WTC11 (cell line): Measurements from ENCODE around the gene AHSA1. TPM values are rescaled to one million over a fixed set of nuclear protein-coding genes. Genes with fewer than 3 reads are reported as not detected.

Source experiments
- ATAC-seq: fragments of 200-7000 bp; cut with Tn5 transposase; 2 replicates; pipeline ENCODE4 v1.10.0; 2021; ENCODE audit warnings: mild to moderate bottlenecking, moderate library complexity
- CTCF ChIA-PET: fragments of 300-600 bp; sonication (Branson Sonifier 250); formaldehyde crosslinking; loops from one replicate; lab custom pipeline; 2021; ENCODE audit warnings: antibody characterized with exemption; lab: Charles Lee
- POLR2A ChIA-PET: fragments of 350-600 bp; sonication (Branson Sonifier 250); formaldehyde crosslinking; loops from one replicate; lab custom pipeline; 2021; ENCODE audit warnings: antibody characterized with exemption; lab: Charles Lee
- DNase-seq: peaks from one replicate; pipeline ENCODE4 v3.0.0; 2021; ENCODE audit warnings: low spot score
- H3K27ac Mint-ChIP-seq: 2 replicates; pipeline ENCODE4 v1.8.0; 2021; ENCODE audit warnings: mixed read lengths
- H3K27me3 Mint-ChIP-seq: 2 replicates; pipeline ENCODE4 v1.8.0; 2021; ENCODE audit warnings: low read depth, mild to moderate bottlenecking, moderate library complexity, mixed read lengths
- H3K36me3 Mint-ChIP-seq: 2 replicates; pipeline ENCODE4 v1.8.0; 2021; ENCODE audit warnings: mixed read lengths
- H3K4me1 Mint-ChIP-seq: 2 replicates; pipeline ENCODE4 v1.8.0; 2022; ENCODE audit warnings: mixed read lengths
- H3K4me3 Mint-ChIP-seq: 2 replicates; pipeline ENCODE4 v1.8.0; 2021; ENCODE audit warnings: mild to moderate bottlenecking, moderate library complexity, mixed read lengths
- H3K9me3 Mint-ChIP-seq: 2 replicates; pipeline ENCODE4 v1.8.0; 2021; ENCODE audit warnings: mixed read lengths
- ATF6 ChIP-seq: sonication (generic); formaldehyde crosslinking; IDR thresholded peaks from 2 replicates; pipeline ENCODE4 v1.8.1; 2023; ENCODE audit warnings: mild to moderate bottlenecking, missing genetic modification reagents
- CREM ChIP-seq: sonication (generic); formaldehyde crosslinking; IDR thresholded peaks from 2 replicates; pipeline ENCODE4 v1.8.1; 2022; ENCODE audit warnings: mild to moderate bottlenecking, missing genetic modification reagents, moderate library complexity
- CTCF ChIP-seq: fragments of 200-600 bp; IDR thresholded peaks from 2 replicates; pipeline ENCODE4 v1.8.0; 2022; ENCODE audit warnings: antibody characterized with exemption
- ETV6 ChIP-seq: sonication (generic); formaldehyde crosslinking; IDR thresholded peaks from 2 replicates; pipeline ENCODE4 v1.8.1; 2022; ENCODE audit warnings: mild to moderate bottlenecking, missing genetic modification reagents
- FOXJ3 ChIP-seq: sonication (generic); formaldehyde crosslinking; IDR thresholded peaks from 2 replicates; pipeline ENCODE4 v1.9.0; 2021; ENCODE audit warnings: missing genetic modification reagents, mild to moderate bottlenecking, borderline replicate concordance
- GABPB1 ChIP-seq: sonication (generic); formaldehyde crosslinking; IDR thresholded peaks from 2 replicates; pipeline ENCODE4 v1.8.1; 2023; ENCODE audit warnings: mild to moderate bottlenecking, missing genetic modification reagents
- IRF2 ChIP-seq: sonication (generic); formaldehyde crosslinking; IDR thresholded peaks from 2 replicates; pipeline ENCODE4 v1.8.0; 2022; ENCODE audit warnings: low read depth, missing genetic modification reagents, borderline replicate concordance
- JAZF1 ChIP-seq: fragments of 250-450 bp; sonication (Bioruptor Pico); IDR thresholded peaks from 2 replicates; pipeline ENCODE4 v1.9.0; 2021; ENCODE audit warnings: moderate library complexity, mild to moderate bottlenecking, inconsistent platforms
- MXD4 ChIP-seq: fragments of 250-450 bp; sonication (Bioruptor Pico); IDR thresholded peaks from 2 replicates; pipeline ENCODE4 v1.8.0; 2021; ENCODE audit warnings: mild to moderate bottlenecking, moderate library complexity, borderline replicate concordance
- PREB ChIP-seq: sonication (generic); formaldehyde crosslinking; IDR thresholded peaks from 2 replicates; pipeline ENCODE4 v1.8.1; 2022; ENCODE audit warnings: mild to moderate bottlenecking, missing genetic modification reagents, moderate library complexity, borderline replicate concordance
- RORB ChIP-seq: fragments of 250-450 bp; sonication (Bioruptor Pico); IDR thresholded peaks from 2 replicates; pipeline ENCODE4 v1.9.0; 2021; ENCODE audit warnings: mild to moderate bottlenecking
- SOX15 ChIP-seq: fragments of 250-450 bp; sonication (Bioruptor Pico); IDR thresholded peaks from 2 replicates; pipeline ENCODE4 v1.9.0; 2021; ENCODE audit warnings: mild to moderate bottlenecking
- TEAD1 ChIP-seq: sonication (generic); formaldehyde crosslinking; IDR thresholded peaks from 2 replicates; pipeline ENCODE4 v1.8.0; 2022; ENCODE audit warnings: mild to moderate bottlenecking, missing genetic modification reagents
- ZNF121 ChIP-seq: sonication (generic); formaldehyde crosslinking; IDR thresholded peaks from 2 replicates; pipeline ENCODE4 v1.8.0; 2023; ENCODE audit warnings: missing genetic modification reagents
- ZNF416 ChIP-seq: fragments of 250-450 bp; sonication (Bioruptor Pico); IDR thresholded peaks from 2 replicates; pipeline ENCODE4 v1.9.0; 2021; ENCODE audit warnings: mild to moderate bottlenecking, inconsistent platforms
- ZNF512 ChIP-seq: sonication (generic); formaldehyde crosslinking; IDR thresholded peaks from 2 replicates; pipeline ENCODE4 v1.8.1; 2022; ENCODE audit warnings: missing genetic modification reagents, borderline replicate concordance
- ZNF671 ChIP-seq: fragments of 250-450 bp; sonication (Bioruptor Pico); IDR thresholded peaks from 2 replicates; pipeline ENCODE4 v1.8.0; 2021; ENCODE audit warnings: mild to moderate bottlenecking
- total RNA-seq: library from RNA; stranded (reverse); gene quantifications from 3 replicates; pipeline ENCODE4 v1.2.3, GENCODE V29; 2021
- TF ChIP-seq, protein P1 (sequence below): fragments of 250-450 bp; sonication (Bioruptor Pico); IDR thresholded peaks from 2 replicates; pipeline ENCODE4 v1.9.0; 2021; ENCODE audit warnings: moderate library complexity, mild to moderate bottlenecking, inconsistent platforms, borderline replicate concordance

The AHSA1 gene
- total RNA-seq, 1 experiment from 2014 or later, result 186 TPM

- no peak overlapping the region for H3K27ac Mint-ChIP-seq
- ChIA-PET POLR2A (no interaction called here), CTCF (interaction anchor here (0.6 kb wide), 1 partner anchor 181 kb away, joined by 4 read pairs; no protein-coding TSS in a partner anchor)
- peaks cover 13% of the 10 kb centered on the region for H3K9me3 Mint-ChIP-seq
- peaks cover 15% of the 10 kb centered on the region for H3K27me3 Mint-ChIP-seq
- TF ChIP-seq JAZF1 (CRISPR knock-in tag), result no peak
- TF ChIP-seq ETV6 (CRISPR knock-in tag), result no peak
- TF ChIP-seq IRF2 (CRISPR knock-in tag), result no peak
- no peak for TF ChIP-seq SOX15 (CRISPR knock-in tag)
- no peak for TF ChIP-seq TEAD1 (CRISPR knock-in tag)
- no peak for TF ChIP-seq FOXJ3 (CRISPR knock-in tag)
- TF ChIP-seq PREB (CRISPR knock-in tag), result no peak
- no peak for TF ChIP-seq CREM
- no peak for TF ChIP-seq RORB (CRISPR knock-in tag)
- TF ChIP-seq, protein P1, sequence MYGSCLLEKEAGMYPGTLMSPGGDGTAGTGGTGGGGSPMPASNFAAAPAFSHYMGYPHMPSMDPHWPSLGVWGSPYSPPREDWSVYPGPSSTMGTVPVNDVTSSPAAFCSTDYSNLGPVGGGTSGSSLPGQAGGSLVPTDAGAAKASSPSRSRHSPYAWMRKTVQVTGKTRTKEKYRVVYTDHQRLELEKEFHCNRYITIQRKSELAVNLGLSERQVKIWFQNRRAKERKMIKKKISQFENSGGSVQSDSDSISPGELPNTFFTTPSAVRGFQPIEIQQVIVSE (CRISPR knock-in tag), result no peak
- no peaks in the 10 kb centered on the region for H3K4me1 Mint-ChIP-seq
- ATAC-seq (no peak), DNase-seq (no peak)
- H3K36me3 Mint-ChIP-seq, result peaks cover 6% of the 10 kb centered on the region; the same call in 1 of the 2 replicates
- H3K4me3 Mint-ChIP-seq, result no peak overlapping the region
Measured at GRCh38 chr14:77505031-77505430, 47.1 kb downstream of the AHSA1 start.

DNA sequence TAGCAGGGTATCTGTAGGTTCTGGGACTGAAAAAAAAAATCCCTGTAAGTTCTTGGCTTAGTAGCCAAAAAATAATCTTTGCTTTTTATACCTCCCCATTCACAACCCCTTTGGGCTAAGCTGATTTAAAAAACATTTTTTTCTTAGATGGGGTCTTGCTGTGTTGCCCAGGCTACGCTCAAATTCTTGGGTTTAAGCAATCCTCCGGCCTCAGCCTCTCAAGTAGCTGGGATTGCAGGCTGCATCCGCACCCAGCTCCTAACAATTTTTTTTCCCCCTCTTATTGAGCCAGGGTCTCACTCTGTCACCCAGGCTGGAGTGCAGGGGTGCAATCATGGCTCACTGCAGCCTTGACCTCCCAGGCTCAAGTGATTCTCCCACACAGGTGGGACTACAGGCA, 49.9 kb downstream of the AHSA1 start:
- ChIA-PET CTCF (no interaction called here), POLR2A (no interaction called here)
- Mint-ChIP-seq H3K27ac (no peak overlapping the region), H3K9me3 (peaks cover 13% of the 10 kb centered on the region), H3K36me3 (peaks cover 21% of the 10 kb centered on the region), H3K27me3 (no peaks in the 10 kb centered on the region; the same call in 1 of the 2 replicates), H3K4me1 (no peaks in the 10 kb centered on the region), H3K4me3 (no peak overlapping the region)
- DNase-seq (no peak), ATAC-seq (no peak)
- peak; percentile 38; the same call in 1 of the 2 replicates for TF ChIP-seq ZNF121 (CRISPR knock-in tag)
- no peak for TF ChIP-seq ZNF512 (CRISPR knock-in tag)

- TF ChIP-seq MXD4 (no peak), GABPB1 (CRISPR knock-in tag) (0 out of 2 replicates have a peak, but pooled peaks have one; percentile 31), ATF6 (no peak), CTCF (no peak), ZNF416 (no peak), ZNF671 (CRISPR knock-in tag) (no peak)
- H3K4me1 Mint-ChIP-seq, result no peaks in the 10 kb centered on the region
- peaks cover 9% of the 10 kb centered on the region for H3K9me3 Mint-ChIP-seq
- no peak overlapping the region for H3K27ac Mint-ChIP-seq
- no peaks in the 10 kb centered on the region; the same call in 1 of the 2 replicates for H3K27me3 Mint-ChIP-seq
- H3K4me3 Mint-ChIP-seq, result no peak overlapping the region
- DNase-seq (no peak), ATAC-seq (no peak)
- peaks cover 19% of the 10 kb centered on the region for H3K36me3 Mint-ChIP-seq
- ChIA-PET POLR2A (no interaction called here), CTCF (no interaction called here)
Measured at GRCh38 chr14:77508249-77508648, 50.4 kb downstream of the AHSA1 start.
